ENCODE measurements around the gene ETV5. TPM values are rescaled to one million over a fixed set of nuclear protein-coding genes. Genes with fewer than 3 reads are reported as not detected.

Gene ETV5
- total RNA-seq, 4 donors from 2014 or later = 6.6 to 12.4 (median 9.5) TPM

- H3K4me1 ChIP-seq = no peaks in the 10 kb centered on the region
- WGBS = 82% methylated on average over 7 of the region's 7 CpGs
- peaks cover 15 to 67% (median 36%) of the 10 kb centered on the region in 4 donors for H3K36me3 ChIP-seq
These were observed 42.4 kb upstream of the ETV5 start for GRCh38 chr3:186151077-186151971.

GRCh38 chr3:186150041-186150830 is 41.3 kb upstream of the ETV5 start:
- Histone ChIP-seq H3K36me3 (peaks cover 15 to 66% (median 36%) of the 10 kb centered on the region in 4 donors), H3K4me3 (no peak overlapping the region), H3K9me3 (no peaks in the 10 kb centered on the region), H3K4me1 (no peaks in the 10 kb centered on the region), H3K27me3 (no peaks in the 10 kb centered on the region), H3K27ac (replicated peaks in 1 of 4) (no peak overlapping the region)
- WGBS = 75% methylated on average over 11 of the region's 11 CpGs
- intact Hi-C loops (cut with DNase I) = no loop called here
- TF ChIP-seq POLR2A (IDR thresholded peaks at IDR 0.05; ENCODE audit: low read depth) = no peak
- TF ChIP-seq POLR2AphosphoS5 (IDR thresholded peaks at IDR 0.05) = no peak
- no peak for TF ChIP-seq CTCF (IDR thresholded peaks at IDR 0.05)
- no peak for TF ChIP-seq EP300 (IDR thresholded peaks at IDR 0.05)
- DNase-seq (ENCODE audit: extremely low spot score) = no peak

More at GRCh38 chr3:186151077-186151971, 42.4 kb upstream of the ETV5 start:
- no peak overlapping the region for H3K27ac ChIP-seq (replicated peaks in 1 of 4)
- H3K27me3 ChIP-seq = no peaks in the 10 kb centered on the region
- no peak overlapping the region for H3K4me3 ChIP-seq
- DNase-seq (ENCODE audit: extremely low spot score) = no peak
- H3K9me3 ChIP-seq = no peaks in the 10 kb centered on the region
- intact Hi-C loops (cut with DNase I) = no loop called here
- TF ChIP-seq CTCF (IDR thresholded peaks at IDR 0.05) (no peak), POLR2AphosphoS5 (IDR thresholded peaks at IDR 0.05) (no peak), EP300 (IDR thresholded peaks at IDR 0.05) (no peak), POLR2A (IDR thresholded peaks at IDR 0.05; ENCODE audit: low read depth) (no peak)

GRCh38 chr3:186149319-186149960 is 40.6 kb upstream of the ETV5 start:
- WGBS = 81% methylated on average over 15 of the region's 15 CpGs
- DNase-seq (ENCODE audit: extremely low spot score) = no peak

More at GRCh38 chr3:186149319-186149960, 40.6 kb upstream of the ETV5 start:
- intact Hi-C loops (cut with DNase I) = no loop called here
- Histone ChIP-seq H3K4me3 (no peak overlapping the region), H3K27me3 (no peaks in the 10 kb centered on the region), H3K27ac (replicated peaks in 1 of 4) (no peak overlapping the region), H3K9me3 (no peaks in the 10 kb centered on the region), H3K36me3 (peaks cover 15 to 58% (median 36%) of the 10 kb centered on the region in 4 donors), H3K4me1 (no peaks in the 10 kb centered on the region)
- TF ChIP-seq CTCF (IDR thresholded peaks at IDR 0.05) (no peak), POLR2A (IDR thresholded peaks at IDR 0.05; ENCODE audit: low read depth) (no peak), POLR2AphosphoS5 (IDR thresholded peaks at IDR 0.05) (no peak), EP300 (IDR thresholded peaks at IDR 0.05) (no peak)
